C4-2B (cell line): ENCODE data around the gene EARS2.

ENCODE experiments used
- H3K27ac ChIP-seq: fragments of 450-650 bp; 2 replicates; pipeline ENCODE4 v1.5.1; 2017
- ZFX ChIP-seq: fragments of 450-650 bp; IDR thresholded peaks from 2 replicates; pipeline ENCODE4 v1.6.1; 2017
- TF ChIP-seq, protein P1 (sequence below): fragments of 450-650 bp; conservative IDR thresholded peaks from 2 replicates; pipeline ENCODE4 v1.5.1; 2017; ENCODE audit warnings: mild to moderate bottlenecking

EARS2 gene

DNA sequence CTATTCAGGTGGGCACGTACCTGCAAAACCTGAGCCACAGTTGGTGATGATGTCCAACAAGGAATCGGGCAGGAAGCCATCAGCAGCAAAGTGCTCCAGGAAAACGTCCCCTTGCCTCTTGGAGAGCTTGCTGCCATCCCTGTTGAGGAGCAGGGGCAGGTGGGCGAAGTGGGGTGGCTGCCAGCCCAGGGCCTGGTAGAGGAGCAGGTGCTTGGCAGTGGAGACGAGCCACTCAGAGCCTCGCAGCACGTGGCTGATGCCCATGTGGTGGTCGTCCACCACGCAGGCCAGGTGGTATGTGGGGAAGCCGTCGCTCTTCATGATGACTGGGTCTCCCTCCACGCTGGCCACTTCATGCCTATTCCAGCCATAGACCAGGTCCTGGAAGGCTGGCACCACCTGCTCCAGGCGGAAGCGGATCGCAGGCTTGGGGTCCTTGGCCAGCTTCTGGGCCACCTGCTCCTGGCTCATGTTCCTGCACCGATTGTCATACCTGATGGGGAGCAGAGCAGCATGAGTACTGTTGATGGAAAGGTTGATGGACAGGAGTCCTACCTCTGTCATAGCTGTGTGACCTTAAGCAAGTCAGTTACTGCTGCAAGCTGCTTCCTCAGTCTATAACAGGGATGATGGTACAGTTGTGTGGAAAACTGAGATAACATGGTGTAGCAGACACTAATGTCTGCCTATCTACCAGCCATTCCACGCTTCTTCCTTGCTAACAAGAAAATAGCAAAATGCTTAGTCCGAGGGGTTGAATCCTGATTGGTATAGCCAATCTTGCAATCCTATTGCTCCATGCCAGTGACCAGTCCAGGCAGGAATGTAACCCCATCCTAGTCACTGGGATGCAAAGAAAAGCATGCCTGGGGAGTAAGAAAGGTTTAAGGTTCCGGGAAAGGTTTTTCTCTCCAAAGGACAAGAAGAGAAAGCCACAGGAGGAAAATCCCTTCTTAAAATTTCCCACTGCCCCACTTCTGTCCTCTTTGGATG lies 22.0 kb downstream of the EARS2 start:
- TF ChIP-seq, protein P1, sequence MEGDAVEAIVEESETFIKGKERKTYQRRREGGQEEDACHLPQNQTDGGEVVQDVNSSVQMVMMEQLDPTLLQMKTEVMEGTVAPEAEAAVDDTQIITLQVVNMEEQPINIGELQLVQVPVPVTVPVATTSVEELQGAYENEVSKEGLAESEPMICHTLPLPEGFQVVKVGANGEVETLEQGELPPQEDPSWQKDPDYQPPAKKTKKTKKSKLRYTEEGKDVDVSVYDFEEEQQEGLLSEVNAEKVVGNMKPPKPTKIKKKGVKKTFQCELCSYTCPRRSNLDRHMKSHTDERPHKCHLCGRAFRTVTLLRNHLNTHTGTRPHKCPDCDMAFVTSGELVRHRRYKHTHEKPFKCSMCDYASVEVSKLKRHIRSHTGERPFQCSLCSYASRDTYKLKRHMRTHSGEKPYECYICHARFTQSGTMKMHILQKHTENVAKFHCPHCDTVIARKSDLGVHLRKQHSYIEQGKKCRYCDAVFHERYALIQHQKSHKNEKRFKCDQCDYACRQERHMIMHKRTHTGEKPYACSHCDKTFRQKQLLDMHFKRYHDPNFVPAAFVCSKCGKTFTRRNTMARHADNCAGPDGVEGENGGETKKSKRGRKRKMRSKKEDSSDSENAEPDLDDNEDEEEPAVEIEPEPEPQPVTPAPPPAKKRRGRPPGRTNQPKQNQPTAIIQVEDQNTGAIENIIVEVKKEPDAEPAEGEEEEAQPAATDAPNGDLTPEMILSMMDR, result no peak
- TF ChIP-seq ZFX, result no peak
- H3K27ac ChIP-seq, result no peak overlapping the region

DNA sequence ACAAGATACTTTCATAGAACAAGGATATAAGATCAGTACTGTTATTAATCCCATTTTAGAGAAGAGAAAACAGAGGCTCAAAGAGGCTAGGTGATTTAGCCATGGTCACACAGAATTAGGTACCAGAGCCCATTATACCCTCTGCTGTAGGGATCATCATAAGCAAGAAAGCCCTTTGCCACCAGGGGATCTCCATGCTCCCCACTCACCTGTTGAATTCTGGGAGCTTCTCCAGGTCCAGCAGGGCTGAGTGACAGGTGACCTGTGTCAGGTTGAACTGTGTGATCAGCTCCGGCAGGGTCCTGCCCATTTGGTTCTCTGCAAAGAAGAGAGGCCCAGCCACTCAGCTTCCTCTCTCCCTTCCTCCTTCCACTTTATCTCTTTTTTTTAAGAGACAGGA lies 24.7 kb downstream of the EARS2 start:
- no peak overlapping the region for H3K27ac ChIP-seq
- no peak for TF ChIP-seq ZFX
- TF ChIP-seq, protein P1, result no peak

DNA sequence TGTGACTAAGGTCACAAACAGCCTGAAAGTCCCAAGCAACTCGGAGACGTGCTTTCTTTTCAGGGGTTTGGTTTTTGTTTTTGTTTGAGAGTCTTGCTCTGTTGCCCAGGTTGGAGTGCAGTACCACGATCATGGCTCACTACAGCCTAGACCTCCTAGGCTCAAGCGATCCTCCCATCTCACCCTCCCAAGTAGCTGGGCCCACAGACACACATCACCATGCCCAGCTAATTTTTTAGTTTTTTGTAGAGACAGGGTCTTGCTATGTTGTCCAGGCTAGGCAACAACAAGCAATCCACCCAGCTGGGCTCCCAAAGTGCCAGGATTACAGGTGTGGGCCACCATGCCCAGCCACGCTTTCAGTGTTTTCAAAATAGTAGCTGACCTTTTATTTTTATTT lies 27.1 kb downstream of the EARS2 start:
- H3K27ac ChIP-seq, result no peak overlapping the region
- TF ChIP-seq, protein P1, result no peak

DNA sequence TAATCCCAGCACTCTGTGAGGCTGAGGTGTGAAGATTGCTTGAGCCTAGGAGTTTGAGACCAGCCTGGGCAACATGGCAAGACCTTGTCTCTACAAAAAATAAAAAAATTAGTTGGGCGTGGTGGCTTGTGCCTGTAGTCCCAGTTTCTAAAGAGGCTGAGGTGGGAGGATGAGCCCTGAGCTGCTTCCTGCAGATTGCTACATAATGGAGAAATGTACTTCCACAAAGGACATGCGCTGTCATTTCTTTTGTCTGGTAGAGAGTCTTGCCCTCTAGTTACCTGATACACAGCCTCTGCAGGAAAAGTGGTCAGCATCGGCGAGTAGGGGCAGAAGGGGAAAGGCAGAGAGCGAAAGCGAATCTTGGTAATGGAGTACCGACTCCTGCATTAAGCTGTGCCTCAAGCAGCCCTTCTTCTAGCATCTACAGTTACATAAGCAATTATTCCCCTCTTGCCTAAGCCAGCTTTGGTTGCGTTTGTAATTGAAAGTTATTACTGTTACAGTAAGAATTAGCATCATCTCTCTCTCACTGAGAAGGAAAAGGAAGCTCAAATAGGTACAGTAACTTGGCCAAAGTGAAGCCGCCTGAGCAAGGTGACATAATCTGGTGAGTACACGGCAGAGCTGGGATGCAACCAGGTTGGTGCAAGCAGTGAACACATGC lies 28.4 kb downstream of the EARS2 start:
- TF ChIP-seq ZFX, result no peak
- TF ChIP-seq, protein P1, result no peak
- no peak overlapping the region for H3K27ac ChIP-seq

DNA sequence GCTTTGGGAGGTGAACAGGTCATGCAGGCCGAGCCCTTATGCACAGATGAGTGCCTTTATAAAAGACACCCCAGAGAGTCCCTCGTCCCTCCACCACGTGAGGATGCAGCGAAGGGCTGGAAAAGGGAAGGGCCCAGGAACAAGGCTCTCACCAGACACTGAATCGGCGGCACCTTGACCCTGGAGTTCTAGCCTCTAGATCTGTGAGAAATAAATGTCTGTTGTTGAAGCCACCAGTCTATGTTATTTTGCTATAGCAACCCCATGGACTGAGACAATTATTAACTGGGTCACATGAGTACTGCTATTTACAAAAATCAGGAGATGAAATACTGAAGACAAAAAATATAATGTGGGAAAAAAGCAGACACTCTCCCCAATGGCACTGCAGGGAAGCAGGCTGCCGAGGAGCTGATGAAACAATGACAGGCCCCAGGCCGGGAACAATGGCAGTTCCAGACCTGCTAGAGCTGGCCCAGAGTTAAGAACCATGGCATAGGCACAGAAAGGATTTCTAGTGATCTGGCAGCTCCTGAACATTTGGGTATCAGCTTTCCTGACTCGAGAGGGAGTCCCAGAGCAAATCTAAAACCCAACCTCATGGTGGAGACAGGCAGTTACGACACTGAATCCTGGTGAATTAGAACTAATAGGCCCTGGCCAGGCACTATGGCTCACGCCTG lies 29.0 kb downstream of the EARS2 start:
- TF ChIP-seq, protein P1, result no peak
- no peak for TF ChIP-seq ZFX
- H3K27ac ChIP-seq, result no peak overlapping the region

DNA sequence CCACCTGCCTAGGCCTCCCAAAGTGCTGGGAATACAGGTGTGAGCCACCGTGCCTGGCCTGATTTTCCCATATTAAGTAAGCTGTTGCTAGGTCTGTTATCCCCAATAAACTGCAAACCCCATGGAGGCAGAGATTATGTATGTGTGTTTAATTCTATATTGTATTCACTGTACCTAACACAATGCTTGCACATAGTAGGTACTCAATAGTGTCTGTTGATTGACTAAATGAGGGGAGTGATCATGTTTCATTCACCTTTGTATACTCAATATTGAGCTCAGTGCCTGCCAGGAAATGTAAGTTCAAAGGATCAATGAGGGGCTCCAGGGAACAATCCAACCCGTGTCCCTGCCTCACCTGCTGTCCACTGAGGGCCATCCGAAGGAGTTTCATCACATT lies 32.3 kb downstream of the EARS2 start:
- TF ChIP-seq ZFX, result no peak
- TF ChIP-seq, protein P1, result no peak
- no peak overlapping the region for H3K27ac ChIP-seq
